Mononuclear cell (primary cell): Measurements from ENCODE around the gene EVA1C. TPM values are rescaled to one million over a fixed set of nuclear protein-coding genes. Genes with fewer than 3 reads are reported as not detected.
"Not testable (repeated sequence)": the region's sequence is repeated elsewhere in the genome, so short reads cannot be mapped to it uniquely, and the experiment has no call there.

Source experiments
- H3K27me3 ChIP-seq: 2 replicates; pipeline ENCODE4 v1.6.0; 2011; ENCODE audit warnings: low read length, control low read depth; ENCODE audit not compliant: insufficient read depth
- H3K4me1 ChIP-seq: 2 replicates; pipeline ENCODE4 v1.5.1; 2011; ENCODE audit warnings: mild to moderate bottlenecking, low read length, control low read depth; ENCODE audit not compliant: insufficient read depth
- H3K4me3 ChIP-seq: 2 replicates; pipeline ENCODE4 v1.5.1; 2011; ENCODE audit warnings: mild to moderate bottlenecking, low read length, moderate library complexity
- H3K9me3 ChIP-seq: 2 replicates; pipeline ENCODE4 v1.5.1; 2011; ENCODE audit warnings: low read depth, mild to moderate bottlenecking, control low read depth, low read length
- total RNA-seq: library from RNA; depleted of rRNA; stranded (reverse); fragments of >200 nt; gene quantifications from one replicate; pipeline ENCODE4 v1.2.3, GENCODE V29; 2012

Gene EVA1C
- 4.9 TPM for total RNA-seq

- no peaks in the 10 kb centered on the region for H3K9me3 ChIP-seq
- peak within 1 kb of the TSS; percentile 59 for H3K4me3 ChIP-seq
- no peaks in the 10 kb centered on the region for H3K27me3 ChIP-seq
- peaks cover 26% of the 10 kb centered on the region for H3K4me1 ChIP-seq
Observed at GRCh38 chr21:32412162-32413014, at the start of gene EVA1C. TSS of gene EVA1C (plus strand) at chr21:32412706. CDS start at chr21:32412854, 148 bp downstream.

DNA sequence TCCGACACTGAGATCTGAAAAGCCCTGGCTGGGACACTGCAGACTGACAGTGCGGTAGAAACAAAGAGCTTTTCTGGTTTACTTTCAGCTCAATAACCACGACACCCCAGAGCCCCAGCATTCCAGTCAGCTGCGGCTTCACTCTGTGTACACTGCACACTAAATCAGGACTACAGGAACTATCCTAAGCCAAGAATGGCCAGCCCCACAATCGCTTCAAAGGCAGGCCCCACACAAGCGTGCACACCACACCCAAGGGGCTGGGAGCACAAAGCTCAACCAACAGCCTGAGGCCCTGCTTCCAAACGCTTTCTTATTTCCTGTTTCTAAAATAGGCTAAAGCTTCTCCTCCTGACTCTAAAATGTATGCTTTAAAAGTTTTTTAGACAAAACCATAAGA lies 48.1 kb upstream of the EVA1C start:
- H3K4me3 ChIP-seq = no peak overlapping the region
- H3K27me3 ChIP-seq = no peaks in the 10 kb centered on the region
- H3K9me3 ChIP-seq = no peaks in the 10 kb centered on the region
- no peaks in the 10 kb centered on the region for H3K4me1 ChIP-seq

DNA sequence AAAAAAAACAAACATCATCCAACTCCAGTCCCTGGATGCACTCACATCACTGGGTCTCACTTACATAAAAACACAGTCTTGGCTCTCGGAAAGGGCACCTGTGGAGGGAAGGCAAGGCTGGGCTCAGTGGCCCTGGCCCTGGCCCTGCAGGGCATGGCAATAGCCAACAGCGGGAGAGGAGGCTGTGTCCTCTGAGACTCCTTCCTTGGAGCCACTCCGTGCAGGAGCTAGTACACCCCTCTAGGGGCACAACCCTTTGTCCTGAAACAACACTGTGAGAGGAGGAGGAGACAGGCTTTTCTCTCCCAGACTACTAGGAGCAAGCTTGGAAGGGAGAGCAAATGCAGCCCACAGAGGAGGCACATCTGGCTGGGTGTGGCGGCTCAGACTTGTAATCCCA lies 47.7 kb upstream of the EVA1C start:
- H3K9me3 ChIP-seq = no peaks in the 10 kb centered on the region
- no peak overlapping the region for H3K4me3 ChIP-seq
- H3K27me3 ChIP-seq = no peaks in the 10 kb centered on the region
- H3K4me1 ChIP-seq = no peaks in the 10 kb centered on the region

DNA sequence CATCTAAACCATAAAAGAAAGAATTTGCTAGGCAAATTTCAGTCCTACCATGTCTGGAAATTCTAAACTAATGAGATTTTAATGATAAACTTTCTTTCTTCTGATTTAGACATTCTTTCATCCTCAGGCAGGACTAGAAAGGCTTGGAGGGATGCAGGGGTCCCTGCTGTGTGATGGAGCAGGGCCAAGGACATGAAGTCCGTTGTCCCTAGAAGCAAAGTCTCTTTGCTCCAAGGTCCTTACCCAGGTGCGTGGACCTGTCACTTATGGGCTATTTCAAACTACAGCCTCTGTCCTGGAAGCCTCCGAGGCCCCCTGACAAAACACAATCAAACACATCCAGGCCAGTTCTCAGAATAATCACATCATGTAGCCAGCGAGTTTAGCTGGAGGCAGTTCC lies 46.3 kb upstream of the EVA1C start:
- H3K4me1 ChIP-seq = peaks cover 6% of the 10 kb centered on the region
- no peaks in the 10 kb centered on the region for H3K9me3 ChIP-seq
- no peak overlapping the region for H3K4me3 ChIP-seq
- H3K27me3 ChIP-seq = no peaks in the 10 kb centered on the region

GRCh38 chr21:32367158-32367557 lies 45.3 kb upstream of the EVA1C start:
- Histone ChIP-seq H3K4me1 (peaks cover 13% of the 10 kb centered on the region), H3K9me3 (no peaks in the 10 kb centered on the region), H3K4me3 (no peak overlapping the region), H3K27me3 (no peaks in the 10 kb centered on the region)

DNA sequence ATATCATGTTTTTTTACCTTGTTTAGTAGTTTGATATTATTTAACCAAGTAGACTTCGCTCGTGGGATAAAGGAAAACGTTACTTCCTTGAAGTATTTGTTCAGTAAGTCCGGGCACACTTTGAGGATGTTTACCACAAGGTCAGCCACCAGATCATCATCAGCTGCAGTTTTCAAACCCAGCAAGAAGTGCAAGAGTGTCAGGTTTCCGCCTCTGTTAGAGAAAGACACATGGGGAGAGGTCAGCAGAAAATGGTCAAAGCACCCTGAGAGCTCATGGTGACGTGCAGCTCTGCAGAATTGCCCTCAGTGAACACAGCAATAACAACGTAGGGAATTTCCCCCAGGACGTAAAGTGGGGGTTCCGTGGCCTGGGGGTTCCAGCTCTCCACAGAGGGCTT lies 44.1 kb upstream of the EVA1C start:
- H3K4me1 ChIP-seq = peaks cover 16% of the 10 kb centered on the region
- H3K4me3 ChIP-seq = no peak overlapping the region
- no peaks in the 10 kb centered on the region for H3K9me3 ChIP-seq
- no peaks in the 10 kb centered on the region for H3K27me3 ChIP-seq

DNA sequence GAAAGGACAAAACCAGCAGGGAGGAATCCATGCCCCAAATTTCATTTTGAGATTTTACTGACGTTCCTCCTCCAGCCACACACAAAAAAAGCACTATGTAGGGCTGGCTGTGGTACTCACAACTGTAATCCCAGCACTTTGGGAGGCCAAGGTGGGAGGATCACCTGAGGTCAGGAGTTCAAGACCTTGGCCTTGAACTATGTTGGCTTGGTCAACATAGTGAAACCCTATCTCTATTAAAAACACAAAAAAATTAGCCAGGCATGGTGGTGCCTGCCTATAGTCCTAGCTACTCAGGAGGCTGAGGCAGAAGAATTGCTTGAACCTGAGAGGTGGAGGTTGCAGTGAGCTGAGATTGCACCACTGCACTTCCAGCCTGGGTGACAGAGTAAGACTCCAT lies 43.5 kb upstream of the EVA1C start:
- H3K4me1 ChIP-seq = peaks cover 16% of the 10 kb centered on the region
- H3K4me3 ChIP-seq, H3K27me3 ChIP-seq, H3K9me3 ChIP-seq: not testable (repeated sequence)

- Histone ChIP-seq H3K27me3 (no peaks in the 10 kb centered on the region), H3K4me3 (no peak overlapping the region), H3K9me3 (no peaks in the 10 kb centered on the region), H3K4me1 (peaks cover 16% of the 10 kb centered on the region)
Observed at GRCh38 chr21:32370998-32371766, 41.3 kb upstream of the EVA1C start.

DNA sequence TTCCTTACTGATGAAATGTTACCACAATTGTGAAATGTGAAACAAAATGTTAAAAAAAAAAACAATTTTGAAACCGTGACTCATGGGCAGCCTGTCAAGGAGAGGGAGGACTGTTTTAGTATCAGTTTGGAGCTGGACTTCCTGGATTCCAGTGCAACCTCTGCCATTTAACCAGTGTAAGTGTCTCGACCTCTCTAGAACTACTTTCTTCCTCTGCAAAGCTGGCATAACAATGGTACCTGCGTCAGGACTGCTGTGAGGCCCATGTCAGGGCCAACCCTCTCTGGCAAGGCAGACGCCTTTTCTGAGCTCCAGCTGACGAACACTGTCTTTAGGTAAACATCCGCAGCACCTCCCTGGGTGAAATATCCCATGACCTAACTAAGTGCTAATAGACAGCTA lies 40.6 kb upstream of the EVA1C start:
- Histone ChIP-seq H3K4me1 (peaks cover 16% of the 10 kb centered on the region), H3K27me3 (no peaks in the 10 kb centered on the region), H3K9me3 (no peaks in the 10 kb centered on the region), H3K4me3 (no peak overlapping the region)

GRCh38 chr21:32372755-32373154 lies 39.8 kb upstream of the EVA1C start:
- H3K9me3 ChIP-seq = no peaks in the 10 kb centered on the region
- H3K4me3 ChIP-seq = no peak overlapping the region
- H3K4me1 ChIP-seq = peaks cover 16% of the 10 kb centered on the region
- no peaks in the 10 kb centered on the region for H3K27me3 ChIP-seq

GRCh38 chr21:32377506-32377905 lies 35.0 kb upstream of the EVA1C start:
- Histone ChIP-seq H3K9me3 (no peaks in the 10 kb centered on the region), H3K27me3 (no peaks in the 10 kb centered on the region), H3K4me3 (no peak overlapping the region), H3K4me1 (no peaks in the 10 kb centered on the region)

DNA sequence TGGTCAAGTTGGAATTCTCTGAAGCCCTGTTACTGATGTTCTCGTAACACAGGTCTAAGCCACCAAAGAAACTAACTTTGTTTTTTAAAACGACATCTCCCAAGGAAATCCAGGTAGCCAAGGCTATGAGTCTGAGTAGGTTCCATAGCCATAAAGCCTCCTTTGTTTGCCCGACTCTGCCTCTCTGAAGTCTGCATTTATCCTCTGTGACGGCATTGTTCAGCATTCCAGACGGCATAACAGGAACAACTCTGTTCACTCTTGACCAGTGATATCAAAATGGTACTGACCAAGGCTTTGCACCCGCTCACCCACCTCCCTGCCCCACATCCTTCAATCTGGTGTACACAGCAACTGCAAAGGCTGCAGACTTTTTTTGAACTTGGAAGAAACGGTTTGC lies 34.5 kb upstream of the EVA1C start:
- no peaks in the 10 kb centered on the region for H3K27me3 ChIP-seq
- H3K4me1 ChIP-seq = no peaks in the 10 kb centered on the region
- H3K9me3 ChIP-seq = no peaks in the 10 kb centered on the region
- no peak overlapping the region for H3K4me3 ChIP-seq

DNA sequence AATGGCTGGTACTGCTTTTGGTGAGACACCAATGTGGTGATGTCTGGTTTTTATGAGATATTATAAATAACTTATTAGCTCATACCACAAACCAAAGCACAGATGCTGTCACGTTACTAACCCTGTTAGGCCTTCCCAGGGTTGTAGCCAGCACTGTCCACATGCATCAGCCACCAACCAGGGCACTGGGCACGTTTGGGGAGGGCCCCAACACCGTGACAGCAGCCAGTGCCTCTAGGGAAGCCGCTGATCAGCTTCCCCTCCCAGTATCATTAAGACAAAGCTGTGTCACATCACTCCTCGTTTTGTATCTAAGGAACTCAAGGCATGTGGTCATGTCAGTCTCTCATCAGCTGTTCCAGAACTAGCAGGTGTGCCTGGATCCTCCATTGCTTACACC lies 33.5 kb upstream of the EVA1C start:
- no peaks in the 10 kb centered on the region for H3K4me1 ChIP-seq
- no peaks in the 10 kb centered on the region for H3K9me3 ChIP-seq
- no peak overlapping the region for H3K4me3 ChIP-seq
- no peaks in the 10 kb centered on the region for H3K27me3 ChIP-seq

DNA sequence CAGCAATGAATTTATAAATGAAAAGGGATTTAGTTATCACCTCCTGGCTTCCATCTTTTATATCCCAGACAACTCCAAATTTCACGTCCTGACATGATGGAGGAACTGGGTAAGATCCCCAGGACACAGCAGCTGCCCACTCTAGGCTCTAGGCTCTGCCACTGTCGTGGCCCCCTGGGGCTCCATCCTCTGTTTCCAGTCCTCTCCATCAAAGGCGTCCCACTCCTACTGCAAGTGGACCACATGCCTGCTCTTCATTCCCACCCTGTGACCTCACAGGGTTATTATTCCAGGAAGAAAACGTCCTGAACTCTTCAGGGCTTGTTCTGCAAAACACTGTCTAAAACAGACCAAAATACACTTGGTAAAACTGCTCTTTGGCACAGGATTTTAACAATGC lies 31.6 kb upstream of the EVA1C start:
- Histone ChIP-seq H3K4me3 (no peak overlapping the region), H3K4me1 (no peaks in the 10 kb centered on the region), H3K9me3 (no peaks in the 10 kb centered on the region), H3K27me3 (no peaks in the 10 kb centered on the region)

- H3K9me3 ChIP-seq = no peaks in the 10 kb centered on the region
- H3K27me3 ChIP-seq = no peaks in the 10 kb centered on the region
- H3K4me1 ChIP-seq = no peaks in the 10 kb centered on the region
- H3K4me3 ChIP-seq = no peak overlapping the region
Observed at GRCh38 chr21:32381571-32381970, 30.9 kb upstream of the EVA1C start.
